A673 (cell line): ENCODE measurements around the gene PRKCB. TPM values are rescaled to one million over a fixed set of nuclear protein-coding genes. Genes with fewer than 3 reads are reported as not detected.

Experiments used
- BruUV-seq: library from RNA; stranded (reverse); fragments of 400-500 nt; replicated peaks from 2 replicates; lab custom pipeline; 2021; lab: Mats Ljungman, UMichigan
- CTCF ChIA-PET: fragments of 300-600 bp; sonication (Branson Sonifier 250); formaldehyde crosslinking; loops from one replicate; lab custom pipeline; 2022; ENCODE audit warnings: antibody characterized with exemption; lab: Charles Lee
- POLR2A ChIA-PET: fragments of 300-600 bp; sonication (Branson Sonifier 250); formaldehyde crosslinking; loops from one replicate; lab custom pipeline; 2022; ENCODE audit warnings: antibody characterized with exemption; ENCODE audit not compliant: low non-redundant PET; lab: Charles Lee
- DNase-seq: peaks from one replicate; pipeline ENCODE4 v3.0.0-alpha.2; 2015; ENCODE audit warnings: low spot score
- H3K27ac ChIP-seq: fragments of 200-600 bp; sonication (generic); 2 replicates; pipeline ENCODE4 v1.5.1; 2016; ENCODE audit warnings: mixed run types, low read depth, mild to moderate bottlenecking, mixed read lengths, antibody characterized with exemption, low read length; ENCODE audit not compliant: poor library complexity, severe bottlenecking
- H3K27me3 ChIP-seq: fragments of 200-600 bp; sonication (generic); replicated peaks from 2 replicates; pipeline ENCODE4 v1.6.1; 2017; ENCODE audit warnings: mixed run types, low read depth, mild to moderate bottlenecking, mixed read lengths, antibody characterized with exemption, low read length; ENCODE audit not compliant: insufficient read depth, poor library complexity
- H3K36me3 ChIP-seq: fragments of 200-600 bp; sonication (generic); 2 replicates; pipeline ENCODE4 v1.6.1; 2016; ENCODE audit warnings: mixed run types, mild to moderate bottlenecking, mixed read lengths, antibody characterized with exemption, low read length; ENCODE audit not compliant: insufficient read depth, poor library complexity, severe bottlenecking
- H3K4me1 ChIP-seq: fragments of 200-600 bp; sonication (generic); 2 replicates; pipeline ENCODE4 v1.6.1; 2017; ENCODE audit warnings: mixed run types, mild to moderate bottlenecking, mixed read lengths, antibody characterized with exemption, low read length; ENCODE audit not compliant: insufficient read depth, poor library complexity, severe bottlenecking
- H3K4me3 ChIP-seq: fragments of 200-600 bp; sonication (generic); 2 replicates; pipeline ENCODE4 v1.5.1; 2016; ENCODE audit warnings: low read depth, mixed run types, mild to moderate bottlenecking, mixed read lengths, low read length; ENCODE audit not compliant: poor library complexity, severe bottlenecking
- H3K9me3 ChIP-seq: fragments of 200-600 bp; sonication (generic); 2 replicates; pipeline ENCODE4 v1.6.1; 2016; ENCODE audit warnings: mixed run types, low read depth, mild to moderate bottlenecking, mixed read lengths, antibody characterized with exemption, low read length; ENCODE audit not compliant: poor library complexity, severe bottlenecking
- CTCF ChIP-seq: fragments of 300-800, 200-600 bp; sonication (generic); conservative IDR thresholded peaks from 2 replicates; pipeline ENCODE4 v1.5.1; 2017; ENCODE audit warnings: low read depth, mild to moderate bottlenecking, antibody characterized with exemption, low read length, moderate library complexity, mixed read lengths
- EZH2 ChIP-seq: fragments of 200-600 bp; sonication (generic); IDR thresholded peaks from 2 replicates; pipeline ENCODE4 v1.6.1; 2017; ENCODE audit warnings: borderline replicate concordance, low read depth, mild to moderate bottlenecking, mixed read lengths, antibody characterized with exemption, low read length; ENCODE audit not compliant: poor library complexity, severe bottlenecking
- intact Hi-C: fragments of 100-400 bp; cut with micrococcal nuclease; formaldehyde crosslinking; loops from one replicate; pipeline ENCODE4 v1.10.0; 2022; ENCODE audit not compliant: unreplicated experiment
- total RNA-seq: library from RNA; stranded (reverse); gene quantifications from 2 replicates; pipeline ENCODE4 v1.2.3, GENCODE V29; 2021

The PRKCB gene
- total RNA-seq, 1 experiment from 2014 or later, result 171 TPM

- Histone ChIP-seq H3K9me3 (no peaks in the 10 kb centered on the region), H3K27me3 (no peaks in the 10 kb centered on the region), H3K27ac (no peak overlapping the region), H3K4me1 (no peaks in the 10 kb centered on the region), H3K4me3 (no peak overlapping the region), H3K36me3 (peaks cover 3% of the 10 kb centered on the region)
- CTCF ChIA-PET, result no interaction called here
- intact Hi-C loops, result no loop called here
- DNase-seq, result no peak
- TF ChIP-seq CTCF (no peak), EZH2 (no peak)
- BruUV-seq, result no TSS peak
- POLR2A ChIA-PET, result interaction anchor here (0.7 kb wide), 1 partner anchor 206 kb away, joined by 14 read pairs; no protein-coding TSS in a partner anchor
Measured at GRCh38 chr16:24002619-24003018, 166.8 kb downstream of the PRKCB start.

- H3K4me1 ChIP-seq, result peaks cover 20% of the 10 kb centered on the region
- H3K27me3 ChIP-seq, result no peaks in the 10 kb centered on the region
- no peak overlapping the region for H3K27ac ChIP-seq
- peaks cover 3% of the 10 kb centered on the region for H3K36me3 ChIP-seq
- no peak for DNase-seq
- TF ChIP-seq CTCF (no peak), EZH2 (no peak)
- POLR2A ChIA-PET, result no interaction called here
- no peaks in the 10 kb centered on the region for H3K9me3 ChIP-seq
- intact Hi-C loops, result no loop called here
- CTCF ChIA-PET, result no interaction called here
- no TSS peak for BruUV-seq
- no peak overlapping the region for H3K4me3 ChIP-seq
Measured at GRCh38 chr16:24005577-24005976, 169.8 kb downstream of the PRKCB start.

- CTCF ChIA-PET, result no interaction called here
- BruUV-seq, result no TSS peak
- H3K27ac ChIP-seq, result no peak overlapping the region
Measured at GRCh38 chr16:24007391-24007790, 171.6 kb downstream of the PRKCB start.

More at GRCh38 chr16:24007391-24007790, 171.6 kb downstream of the PRKCB start:
- DNase-seq, result no peak
- POLR2A ChIA-PET, result no interaction called here
- peaks cover 27% of the 10 kb centered on the region for H3K4me1 ChIP-seq
- H3K9me3 ChIP-seq, result no peaks in the 10 kb centered on the region
- TF ChIP-seq CTCF (no peak), EZH2 (no peak)
- intact Hi-C loops, result no loop called here
- H3K4me3 ChIP-seq, result no peak overlapping the region
- H3K36me3 ChIP-seq, result peaks cover 9% of the 10 kb centered on the region
- no peaks in the 10 kb centered on the region for H3K27me3 ChIP-seq
